ENCODE results near the gene S100B. TPM values are rescaled to one million over a fixed set of nuclear protein-coding genes. Genes with fewer than 3 reads are reported as not detected.

The S100B gene
- total and polyA plus RNA-seq, 9 of the 15 experiments (the other 6 are each of a cell fraction or from before 2014, with no cell fraction given), result not detected

GRCh38 chr21:46569081-46569480 is 35.8 kb downstream of the S100B start:
- ChIA-PET POLR2A (interaction anchor here (0.6 to 1.4 kb wide), 3 partner anchors 10 to 29 kb away, joined by 3 to 6 read pairs (median 5); no protein-coding TSS in a partner anchor), CTCF (ENCODE audit: low intra/inter-chr PET ratio) (no interaction called here)
- H2AFZ ChIP-seq (ENCODE audit: low read depth, low read length), result no peak overlapping the region
- H4K20me1 ChIP-seq (replicated peaks; ENCODE audit: control insufficient read depth, insufficient read depth, low read length), result no peaks in the 10 kb centered on the region
- 83% methylated on average over 1 of the region's 1 CpG for WGBS (ENCODE audit: insufficient coverage, low coverage, missing lambda C conversion rate)
- H3K36me3 ChIP-seq (ENCODE audit: control insufficient read depth, insufficient read depth, low read length), result peaks cover 53% of the 10 kb centered on the region; the same call in 2 of the 3 replicates
- peaks cover 4% of the 10 kb centered on the region for H3K9me1 ChIP-seq (ENCODE audit: control insufficient read depth, insufficient read depth, low read length)
- no peak overlapping the region for H3K4me3 ChIP-seq
- H3K79me2 ChIP-seq (ENCODE audit: control insufficient read depth, insufficient read depth, low read length), result no peaks in the 10 kb centered on the region
- BruUV-seq (replicated peaks), result no TSS peak
- no peak overlapping the region for H3K27ac ChIP-seq (ENCODE audit: extremely low read depth, low read depth, low read length)
- in situ Hi-C loops (cut with MboI), result no loop called here
- peaks cover 0 to 10% of the 10 kb centered on the region in 2 experiments; a peak in 2 of 5 replicates for H3K4me1 ChIP-seq (replicated peaks in 1 of 2; ENCODE audit: control insufficient read depth in 2 of 2, insufficient read depth in 2 of 2, low read length in 2 of 2)
- H3K9me3 ChIP-seq (replicated peaks; ENCODE audit: control insufficient read depth, insufficient read depth, low read depth, low read length), result no peaks in the 10 kb centered on the region
- intact Hi-C loops (cut with micrococcal nuclease), result no loop called here
- FAIRE-seq (no peak), ATAC-seq (no peak), DNase-seq (ENCODE audit: extremely low read depth in 1 of 4, low spot score in 3 of 4) (peak in 1 of 4 experiments; percentile 7)
- no peak overlapping the region for H3K9ac ChIP-seq (ENCODE audit: insufficient read depth in 1 of 2, low read depth in 2 of 2, low read length in 2 of 2)
- H3K4me2 ChIP-seq (ENCODE audit: insufficient read depth, low read length), result no peak overlapping the region
- TF ChIP-seq TSHZ1 (CRISPR knock-in tag; IDR thresholded peaks at IDR 0.05), result no peak
- no peak for TF ChIP-seq CEBPG (CRISPR knock-in tag; IDR thresholded peaks at IDR 0.05)
- TF ChIP-seq CEBPG (tag; conservative IDR thresholded peaks at IDR 0.05 in 1 of 2, IDR thresholded peaks at IDR 0.05 in 1 of 2), result 0 out of 4 replicates have a peak, but pooled peaks of 1 of the 2 experiments have one; percentile 8
- H3K27me3 ChIP-seq (ENCODE audit: control insufficient read depth in 2 of 2, insufficient read depth in 2 of 2, low read length in 2 of 2), result no peaks in the 10 kb centered on the region

Data from K562 (cell line).